CD4-positive, alpha-beta T cell treated with Interleukin-6 for 4 hours (primary cell): ENCODE measurements around the gene GRIN1.

ENCODE experiments used
- DNase-seq: peaks from one replicate; pipeline ENCODE4 v3.0.0-alpha.2; 2020; ENCODE audit warnings: mixed read lengths

The GRIN1 gene

DNA sequence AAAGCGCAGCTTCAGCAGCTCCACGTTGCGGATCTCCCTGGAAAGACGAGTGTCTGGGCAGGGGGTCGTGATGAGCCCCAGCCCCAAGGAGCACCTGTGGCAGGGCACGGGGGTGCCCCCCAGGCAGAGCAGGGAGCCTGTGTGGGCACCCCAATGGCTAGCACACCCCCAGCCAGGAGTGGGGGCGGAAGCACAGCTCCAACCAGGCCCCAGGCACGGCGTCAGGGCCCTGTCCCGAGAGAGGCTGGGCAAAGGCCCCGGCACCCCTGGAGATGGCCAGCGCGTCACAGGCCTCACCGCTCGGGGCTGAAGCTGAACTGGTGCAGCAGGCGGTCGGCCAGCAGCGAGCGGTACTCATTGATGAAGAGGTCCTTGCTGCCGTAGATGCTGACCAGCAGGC is 41.5 kb downstream of the GRIN1 start:
- no peak for DNase-seq

DNA sequence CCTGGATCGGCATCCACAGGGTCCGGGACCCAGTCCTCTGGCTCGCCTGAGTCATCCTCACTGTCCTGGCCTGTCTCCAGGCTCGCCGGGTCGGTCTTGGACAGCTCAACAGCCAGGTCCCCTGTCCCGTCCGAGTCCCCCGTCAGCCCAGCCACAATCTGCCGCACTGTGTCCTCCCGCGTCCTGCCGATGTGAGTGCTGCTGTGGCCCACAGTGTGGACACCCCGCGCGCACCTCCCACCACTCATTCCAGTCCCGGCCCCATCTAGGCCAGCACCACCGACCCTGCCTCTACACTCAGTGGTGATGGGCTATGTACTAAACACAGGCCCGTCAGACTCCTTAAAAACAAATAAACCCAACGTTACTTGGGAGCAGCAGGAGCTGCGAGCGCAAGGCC is 42.7 kb downstream of the GRIN1 start:
- no peak for DNase-seq

DNA sequence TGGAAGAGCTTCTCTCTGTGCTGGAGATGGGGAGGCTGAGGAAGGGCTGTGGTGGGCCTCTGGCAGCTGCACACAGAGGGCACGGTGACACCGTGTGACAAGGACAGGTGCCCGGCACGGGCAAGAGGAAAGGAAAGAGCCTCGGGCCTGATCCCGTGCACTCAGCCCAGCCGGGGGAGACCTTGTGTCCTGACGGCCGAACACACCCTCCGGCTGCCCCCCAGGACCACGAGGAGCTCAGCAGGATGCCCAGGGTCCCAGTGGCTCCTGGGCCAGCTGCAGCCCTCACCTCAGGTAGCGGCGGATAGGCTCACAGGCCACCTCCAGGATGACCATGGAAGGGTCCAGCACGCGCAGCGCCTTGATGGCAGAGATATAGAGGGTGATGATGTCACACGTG is 43.9 kb downstream of the GRIN1 start:
- no peak for DNase-seq

DNA sequence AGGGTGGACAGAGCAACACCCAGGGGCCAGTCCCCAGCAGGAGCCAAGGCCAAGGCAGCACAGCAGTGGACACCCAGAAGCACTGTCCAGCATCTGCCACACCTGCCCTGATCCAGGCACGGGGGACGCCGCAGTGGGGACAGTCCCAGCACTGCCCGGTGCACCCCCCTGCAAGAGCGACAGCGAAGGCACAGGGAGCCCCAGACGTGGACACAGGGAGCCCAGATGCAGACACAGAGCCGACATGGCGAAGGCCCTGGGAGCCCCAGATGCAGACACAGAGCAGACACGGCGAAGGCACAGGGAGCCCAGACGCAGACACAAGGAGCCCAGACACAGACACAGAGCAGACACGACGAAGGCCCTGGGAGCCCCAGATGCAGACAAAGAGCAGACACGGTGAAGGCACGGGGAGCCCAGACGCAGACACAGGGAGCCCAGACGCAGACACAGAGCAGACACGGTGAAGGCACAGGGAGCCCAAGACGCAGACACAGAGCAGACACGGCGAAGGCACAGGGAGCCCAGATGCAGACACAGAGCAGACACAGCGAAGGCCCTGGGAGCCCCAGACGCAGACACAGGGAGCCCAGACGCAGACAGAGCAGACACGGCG is 45.1 kb downstream of the GRIN1 start:
- no peak for DNase-seq

DNA sequence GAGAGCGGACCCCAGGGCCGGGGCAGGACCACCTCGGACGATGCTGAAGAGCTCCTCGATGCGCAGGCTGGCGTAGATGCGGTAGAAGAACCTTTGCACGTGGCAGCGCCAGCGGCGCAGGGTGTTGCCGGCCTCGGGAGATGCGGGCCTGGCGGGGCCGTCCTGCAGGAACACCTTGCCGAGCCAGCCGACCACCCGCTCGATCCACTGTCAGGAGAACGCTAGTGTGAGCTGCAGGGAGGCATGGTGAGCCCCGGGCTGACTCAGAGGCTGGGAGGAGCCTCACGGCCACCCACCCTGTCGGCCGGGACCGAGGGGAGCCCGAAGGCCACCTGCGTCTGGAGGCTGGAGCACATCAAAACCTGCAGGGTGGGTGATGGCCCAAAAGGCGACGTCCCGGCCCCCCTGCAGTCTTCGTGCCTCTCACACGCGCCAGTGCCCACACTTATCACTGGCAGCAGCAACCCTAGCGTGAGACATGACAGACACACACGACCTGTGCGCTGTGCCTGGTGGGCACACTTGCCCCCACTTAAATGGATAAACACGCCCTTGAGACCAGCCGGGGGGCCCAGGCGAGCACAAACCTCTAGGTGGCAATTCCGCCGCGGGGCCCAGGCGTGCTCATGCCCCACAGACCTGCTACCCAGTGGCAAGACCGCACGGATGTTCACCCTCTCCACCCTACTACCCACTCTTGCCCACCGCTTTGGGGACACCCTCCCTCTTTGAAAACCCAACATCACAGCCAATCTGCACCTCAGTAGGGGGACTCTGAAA is 46.1 kb downstream of the GRIN1 start:
- no peak for DNase-seq

DNA sequence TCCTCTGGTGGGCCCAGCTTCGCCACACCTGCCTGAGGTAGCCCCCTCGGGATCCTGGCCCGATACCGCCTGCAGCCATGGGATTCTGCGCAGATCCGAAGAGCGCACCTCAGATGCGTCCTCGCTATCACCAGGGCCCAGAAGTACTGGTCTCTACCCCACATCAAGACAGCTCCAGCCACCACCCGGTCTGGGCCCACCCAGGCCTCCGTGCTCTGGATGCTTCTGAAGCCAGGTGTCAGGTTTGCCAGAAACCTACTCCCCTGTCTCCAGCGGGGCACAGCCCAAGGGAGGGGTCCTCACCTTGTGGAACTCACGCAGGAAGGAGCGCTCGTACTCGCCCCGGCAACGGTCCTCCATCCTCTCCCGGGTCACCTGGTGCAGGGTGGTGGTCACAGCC is 47.0 kb downstream of the GRIN1 start:
- no peak for DNase-seq

DNA sequence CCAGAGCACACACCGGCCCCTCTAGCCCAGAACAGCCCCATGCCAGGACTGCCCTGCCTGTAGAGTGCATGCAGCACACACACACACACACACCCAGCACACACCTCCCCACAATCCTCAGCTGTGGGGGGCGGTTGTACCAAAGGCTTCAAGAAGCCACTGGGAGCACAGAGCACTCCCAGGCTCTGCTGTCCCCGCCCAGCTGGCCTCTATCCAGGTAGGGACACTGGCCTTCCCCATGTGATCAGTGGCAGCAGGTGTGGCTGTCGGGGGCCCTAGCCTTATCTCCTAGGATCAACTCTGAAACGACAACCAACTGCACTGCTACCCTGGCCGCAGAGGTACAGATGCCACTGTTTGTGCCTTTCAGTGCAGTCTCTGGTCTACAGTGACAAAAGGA is 47.4 kb downstream of the GRIN1 start:
- no peak for DNase-seq

DNA sequence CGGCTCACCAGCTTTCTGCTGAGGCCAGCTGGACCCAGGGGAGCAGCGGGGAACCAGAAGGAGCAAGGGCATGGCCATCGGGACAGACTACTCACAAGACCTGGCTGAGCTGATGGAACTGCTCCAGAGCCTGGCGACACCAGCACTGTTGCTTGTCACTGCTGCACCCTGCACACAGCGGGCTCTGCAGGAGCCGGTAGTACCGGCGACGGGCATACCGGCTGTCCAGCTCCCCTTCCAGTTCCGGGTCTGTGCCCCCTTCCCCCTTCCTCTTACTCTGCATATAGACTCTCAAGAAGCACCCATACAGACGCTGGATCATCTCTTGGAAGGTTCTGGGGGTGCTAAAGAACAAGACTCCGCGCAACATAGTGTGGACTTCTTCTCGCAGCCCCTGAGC is 48.4 kb downstream of the GRIN1 start:
- DNase-seq = no peak

DNA sequence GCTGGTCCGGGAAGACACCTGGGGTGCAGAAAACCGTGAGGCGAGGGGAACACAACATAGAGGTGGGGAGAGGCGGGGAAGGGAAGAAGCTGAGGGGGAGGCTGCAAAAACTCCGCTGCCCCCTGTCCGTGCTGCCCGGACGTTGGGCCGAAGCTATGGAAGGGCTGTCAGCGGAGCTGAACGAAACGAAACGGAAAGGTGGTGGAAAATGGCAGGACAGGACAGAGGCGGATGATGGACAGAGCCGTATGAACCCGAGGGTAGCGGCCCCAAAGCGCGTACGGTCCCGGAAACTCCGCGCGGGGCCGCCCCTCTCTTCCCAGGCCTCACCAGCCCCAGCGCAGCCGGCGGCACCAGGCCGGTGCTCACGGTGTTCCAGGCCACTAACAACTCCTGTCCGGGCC is 49.1 kb downstream of the GRIN1 start:
- no peak for DNase-seq

DNA sequence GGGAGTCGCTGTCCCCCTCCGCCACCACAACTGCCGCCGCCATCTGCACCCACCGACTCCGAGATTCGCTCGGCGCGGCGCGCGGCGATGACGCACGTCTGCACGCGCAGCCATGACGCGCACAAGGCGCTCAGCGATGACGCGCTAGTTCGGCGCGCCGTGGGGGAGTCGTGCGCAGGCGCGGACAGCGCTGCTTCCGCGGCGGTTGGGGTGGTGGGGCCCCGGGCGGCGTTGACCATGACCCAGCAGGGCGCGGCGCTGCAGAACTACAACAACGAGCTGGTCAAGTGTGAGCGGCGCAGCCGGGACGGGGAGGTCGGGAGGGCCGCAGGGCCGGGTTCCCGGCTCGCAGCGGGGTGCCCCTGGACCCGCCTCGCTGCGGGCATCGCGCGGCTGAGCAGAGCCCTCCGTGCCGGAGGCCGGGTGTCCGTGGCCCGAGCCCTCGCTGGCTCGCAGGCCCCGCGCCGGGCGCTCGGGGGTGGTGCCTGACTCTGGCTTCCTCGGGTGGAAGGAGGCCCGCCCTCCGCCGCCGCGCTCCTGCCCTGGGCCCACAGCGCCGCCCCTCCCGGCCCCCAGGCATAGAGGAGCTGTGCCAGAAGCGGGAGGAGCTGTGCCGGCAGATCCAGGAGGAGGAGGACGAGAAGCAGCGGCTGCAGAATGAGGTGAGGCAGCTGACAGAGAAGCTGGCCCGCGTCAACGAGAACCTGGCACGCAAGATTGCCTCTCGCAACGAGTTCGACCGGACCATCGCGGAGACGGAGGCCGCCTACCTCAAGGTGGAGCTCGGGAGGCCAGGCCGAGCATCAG is 49.7 kb downstream of the GRIN1 start, which contains the start of the genes ANAPC2 and SSNA1:
Gene ANAPC2, minus strand, starts transcription at position 71 of the 807 bp plus-strand sequence. Its CDS starts 28 bp downstream, at position 43.
Gene SSNA1, plus strand, starts transcription at position 187 of the 807 bp plus-strand sequence. Its CDS starts 51 bp downstream, at position 238.
- peak; percentile 92 for DNase-seq

DNA sequence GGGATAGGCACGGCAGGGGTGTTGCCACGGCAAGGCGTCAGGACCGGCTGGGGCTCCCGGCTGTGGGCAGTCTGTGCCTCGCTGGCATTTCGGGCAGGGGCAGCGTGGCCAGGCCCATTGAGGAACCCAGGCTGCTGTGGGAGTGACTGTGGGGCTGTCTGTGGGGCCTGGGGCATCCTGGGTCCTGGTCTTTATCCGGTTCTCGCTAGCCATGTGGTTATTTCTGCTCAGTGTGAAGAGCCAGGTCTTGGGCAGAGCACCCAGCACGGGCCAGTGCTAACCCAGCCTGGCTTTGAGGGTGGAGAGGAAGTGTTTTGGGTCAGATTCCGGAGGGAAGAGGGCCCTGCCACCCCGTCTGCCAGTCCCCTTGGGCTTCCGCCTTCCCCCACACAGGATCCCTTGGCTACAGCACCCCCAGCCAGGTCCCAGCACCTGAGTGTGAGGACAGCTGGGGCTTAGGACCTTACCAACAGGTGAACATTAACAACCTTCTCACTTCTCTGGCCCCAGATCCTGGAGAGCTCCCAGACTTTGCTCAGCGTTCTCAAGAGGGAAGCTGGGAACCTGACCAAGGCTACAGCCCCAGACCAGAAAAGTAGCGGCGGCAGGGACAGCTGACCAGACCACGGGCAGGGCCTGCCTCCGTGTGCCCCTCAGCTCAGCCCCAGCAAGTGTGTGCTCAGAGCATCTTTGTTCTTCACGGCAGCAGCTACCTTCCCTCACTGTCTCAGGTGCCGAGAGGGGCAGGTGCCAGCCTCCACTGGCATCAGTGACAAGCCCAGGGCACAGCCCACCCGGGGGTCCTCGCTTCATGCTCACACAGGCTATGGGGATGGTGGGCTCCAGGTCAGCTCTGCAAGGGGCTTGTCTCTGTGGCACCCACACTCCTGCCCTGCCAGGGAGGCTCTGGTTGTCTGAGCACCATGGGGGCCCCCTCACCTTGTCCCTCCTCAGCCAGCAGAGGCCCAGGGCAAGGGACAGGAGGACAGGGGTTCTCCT is 50.6 kb downstream of the GRIN1 start:
- no peak for DNase-seq

DNA sequence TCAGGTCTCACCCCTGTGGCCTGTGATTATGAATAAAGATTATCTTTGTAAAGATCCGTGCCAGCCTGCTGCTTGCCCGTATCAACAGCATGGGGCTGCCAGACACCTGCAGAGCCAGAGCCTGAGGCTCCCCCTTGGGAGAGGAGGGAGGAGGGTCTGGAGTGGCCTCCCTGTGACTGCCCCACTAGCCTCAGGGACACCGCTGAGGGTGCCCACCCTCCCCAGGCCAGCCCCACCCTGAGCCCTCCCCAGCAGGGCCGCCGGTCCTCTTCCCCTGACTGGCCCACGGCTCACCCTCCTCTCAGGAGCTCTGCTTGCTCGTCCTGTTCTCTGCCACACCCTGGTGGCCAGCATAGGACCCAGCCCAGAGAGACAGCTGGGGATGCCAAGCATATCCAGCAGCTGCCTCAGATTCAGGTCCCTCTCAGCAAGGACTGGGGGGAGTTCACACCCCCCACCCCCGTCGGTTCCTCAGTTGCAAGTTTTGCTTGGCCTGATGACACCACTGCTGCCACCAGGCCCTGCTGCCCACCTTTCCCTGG is 51.4 kb downstream of the GRIN1 start:
- DNase-seq = no peak

DNA sequence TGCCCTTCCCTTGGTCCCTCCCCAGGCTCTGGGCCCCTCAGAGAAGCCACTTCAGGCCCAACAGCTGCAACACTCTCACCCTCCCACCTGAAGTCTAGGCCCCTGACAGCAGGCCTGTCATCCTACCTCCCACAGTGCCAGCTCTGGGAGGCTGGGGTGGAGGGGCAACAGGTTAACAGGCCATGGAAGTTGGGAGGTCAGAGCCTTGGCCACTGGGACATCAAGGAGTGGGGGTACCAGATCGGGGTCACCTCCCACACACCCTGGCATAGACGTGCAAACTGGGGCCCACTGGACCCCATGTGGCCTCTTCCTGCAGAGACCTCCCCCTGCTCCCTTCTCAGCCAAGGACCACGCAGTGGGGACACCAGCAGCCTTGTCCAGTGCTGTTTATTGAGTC is 52.3 kb downstream of the GRIN1 start:
- DNase-seq = no peak

DNA sequence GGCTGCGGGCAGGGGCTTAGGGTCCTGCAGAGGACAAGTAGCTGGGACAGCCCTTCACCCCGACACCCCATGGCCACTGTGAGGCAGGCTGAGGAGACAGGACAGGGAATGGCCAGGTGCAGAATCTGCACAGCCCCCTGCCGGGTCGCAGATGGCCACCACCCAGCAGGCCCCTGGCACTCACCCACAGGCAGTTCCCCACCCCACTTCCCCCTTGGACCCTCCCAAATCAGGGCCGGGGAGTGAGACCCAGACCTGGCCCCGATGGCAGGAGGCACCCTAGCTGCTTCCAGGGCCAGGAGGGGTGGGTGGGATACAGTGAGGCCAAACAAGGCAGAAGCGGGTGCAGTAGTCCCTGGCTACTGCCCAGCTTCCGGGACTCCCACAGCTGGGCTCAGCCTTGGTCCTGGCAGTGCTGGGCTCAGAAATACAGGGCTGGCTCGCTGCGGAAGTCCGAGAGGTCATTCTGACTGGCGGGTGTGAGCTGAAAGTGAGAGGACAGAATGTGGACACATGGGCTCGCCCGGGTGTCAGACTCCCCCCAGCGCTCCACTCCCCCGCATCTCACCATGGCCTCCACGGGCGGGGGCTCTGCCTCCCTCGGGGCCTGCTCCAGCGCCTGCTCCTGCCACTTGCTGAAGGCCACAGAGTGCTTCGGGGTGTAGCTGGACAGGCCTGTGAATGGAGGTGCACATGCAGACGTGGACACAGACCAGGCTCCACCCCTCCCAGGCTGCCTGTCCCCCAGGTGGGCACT is 52.9 kb downstream of the GRIN1 start:
- DNase-seq = no peak

DNA sequence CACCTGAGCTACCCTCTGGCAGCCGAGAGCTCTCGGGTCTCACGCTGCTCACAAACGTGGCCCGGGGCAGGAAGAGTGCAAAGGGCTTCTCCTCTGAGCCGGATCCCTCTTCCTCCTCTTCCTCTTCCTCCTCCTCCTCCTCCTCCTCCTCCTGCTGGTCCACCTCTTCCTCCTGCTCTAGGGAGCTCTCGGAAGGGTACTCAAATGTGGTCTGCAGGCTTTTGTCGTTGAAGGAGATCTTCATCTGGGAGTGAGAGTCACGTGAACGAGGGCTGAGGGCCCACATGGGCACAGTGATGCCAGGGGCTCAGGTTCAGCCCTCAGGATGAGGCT is 53.5 kb downstream of the GRIN1 start:
- DNase-seq = no peak

DNA sequence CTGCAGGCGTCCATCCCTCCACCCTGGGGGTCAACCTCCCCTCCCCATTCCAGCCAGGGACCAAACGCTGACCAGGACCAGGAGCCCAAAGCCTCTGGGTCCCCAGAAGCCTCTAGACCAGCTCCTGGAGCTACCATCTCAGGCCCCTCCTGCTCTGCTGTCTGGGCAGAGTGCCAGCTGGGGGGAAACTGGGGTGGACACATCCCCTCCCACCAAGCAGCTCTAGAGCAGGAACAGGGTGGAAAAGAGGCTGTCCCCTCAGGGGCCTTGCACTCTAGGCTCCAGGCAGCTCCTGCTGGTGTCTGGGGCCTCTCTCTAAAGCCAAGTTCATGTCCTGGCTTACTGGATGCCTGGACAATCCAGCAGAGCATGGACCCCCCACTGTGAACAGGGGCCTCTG is 53.9 kb downstream of the GRIN1 start:
- DNase-seq = no peak

DNA sequence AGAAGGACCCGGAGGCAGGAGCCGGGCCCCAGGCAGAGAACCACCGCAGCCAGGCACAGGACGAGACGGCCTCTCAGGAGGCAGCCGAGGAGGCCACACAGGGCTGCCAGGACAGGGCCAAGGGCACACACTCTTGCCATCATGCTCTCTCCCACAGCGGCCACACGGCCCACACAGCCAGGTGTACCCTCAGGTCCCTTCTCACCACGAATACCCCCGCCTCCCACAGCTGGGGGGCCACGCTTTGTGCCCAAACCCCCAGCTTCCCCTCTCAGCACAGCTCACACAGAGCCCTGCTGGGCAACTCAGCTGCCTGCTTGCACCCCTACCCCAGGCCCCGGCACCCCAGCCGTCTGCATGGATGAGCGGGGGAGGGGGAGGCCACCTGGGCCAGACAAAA is 54.8 kb downstream of the GRIN1 start:
- no peak for DNase-seq

DNA sequence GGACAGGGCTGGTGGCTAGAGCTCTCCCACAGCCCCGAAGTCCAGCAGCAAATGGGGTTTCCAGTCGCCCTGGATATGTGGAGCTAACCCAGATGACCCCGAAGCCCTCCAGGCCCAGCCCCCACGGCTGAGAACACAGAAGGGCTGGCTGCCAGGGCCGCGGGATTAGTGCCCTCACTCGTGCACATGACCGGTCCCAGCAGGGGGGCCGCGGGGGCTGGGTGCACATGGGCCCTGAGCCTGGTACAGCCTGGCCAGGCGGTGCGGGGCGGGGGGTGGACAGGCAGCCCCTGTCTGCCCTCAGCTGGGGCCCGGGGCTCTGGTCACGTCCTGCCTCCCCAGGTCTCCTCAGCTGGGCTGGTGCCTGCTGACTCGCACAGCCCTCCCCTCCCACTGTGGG is 55.4 kb downstream of the GRIN1 start:
- DNase-seq = no peak

DNA sequence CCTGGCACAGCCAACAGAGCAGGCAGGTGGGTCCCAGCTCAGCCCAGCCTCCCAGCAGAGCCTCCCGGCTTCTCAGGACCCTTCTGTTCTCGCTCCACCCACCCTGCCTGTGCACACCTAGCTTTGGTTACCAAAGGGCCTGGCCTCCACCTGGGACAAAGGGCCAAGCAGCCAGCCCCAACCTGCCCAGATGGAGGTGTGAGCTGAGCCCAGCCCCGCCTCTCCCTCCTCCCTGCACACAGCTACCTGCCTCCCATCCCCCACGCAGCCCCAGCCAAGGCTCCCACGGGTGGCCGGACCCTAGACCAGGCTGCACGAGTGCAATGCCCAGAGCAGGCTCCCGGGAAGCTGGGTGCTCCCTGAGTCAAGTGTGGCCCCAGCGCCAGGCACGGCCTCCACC is 56.0 kb downstream of the GRIN1 start:
- no peak for DNase-seq

DNA sequence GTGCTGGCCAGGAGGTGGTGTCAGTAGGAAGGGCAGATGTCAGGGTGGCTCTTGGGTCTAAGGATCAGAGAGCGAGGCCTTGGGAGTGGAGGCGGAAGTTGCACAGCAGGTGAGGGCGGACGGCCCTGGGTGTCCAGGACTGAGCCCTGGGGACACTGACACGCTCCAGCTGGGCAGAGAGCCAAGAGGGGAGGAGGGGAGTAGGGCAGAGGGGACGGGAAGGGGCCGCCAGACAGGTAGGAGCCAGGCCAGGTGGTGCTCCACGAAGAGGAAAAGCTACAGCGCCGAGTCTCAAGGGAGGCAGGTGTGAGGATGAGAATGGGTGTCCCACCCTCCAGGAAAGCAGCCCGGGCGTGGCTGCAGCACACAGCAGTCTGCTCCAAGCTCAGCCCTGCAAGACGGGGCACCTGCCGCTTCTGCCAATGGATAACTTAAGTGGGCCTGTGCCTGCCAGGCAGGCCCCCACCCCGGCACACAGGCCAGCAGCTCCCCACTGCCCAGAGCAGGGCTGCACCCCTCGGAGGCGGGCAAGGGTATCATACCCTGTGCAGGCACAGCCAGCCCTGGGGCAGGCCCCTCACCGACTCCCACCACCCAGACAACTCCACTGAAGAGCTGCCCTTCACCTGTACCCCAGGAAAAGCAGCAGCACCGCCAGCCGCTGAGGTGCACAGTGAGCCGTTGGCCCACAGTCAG is 56.7 kb downstream of the GRIN1 start:
- no peak for DNase-seq
